GM13977 (cell line): ENCODE results near the gene DEPP1.

Source experiments
- DNase-seq: peaks from one replicate; pipeline ENCODE4 v3.0.0; 2012; ENCODE audit warnings: low spot score
- CTCF ChIP-seq: IDR thresholded peaks from 2 replicates; pipeline ENCODE4 v1.5.1; 2012; ENCODE audit warnings: mild to moderate bottlenecking, control low read depth; ENCODE audit not compliant: insufficient read depth; ENCODE audit errors: extremely low read depth, missing control alignments
- in situ Hi-C: fragments of 300-500 bp; cut with MboI; formaldehyde crosslinking; loops from one replicate; pipeline ENCODE4 v1.12.0; 2022; ENCODE audit warnings: low sequenced_read_pairs, low pct_unique_long_range_greater_than_20kb, mixed read lengths, inconsistent platforms; ENCODE audit not compliant: unreplicated experiment

The DEPP1 gene

DNA sequence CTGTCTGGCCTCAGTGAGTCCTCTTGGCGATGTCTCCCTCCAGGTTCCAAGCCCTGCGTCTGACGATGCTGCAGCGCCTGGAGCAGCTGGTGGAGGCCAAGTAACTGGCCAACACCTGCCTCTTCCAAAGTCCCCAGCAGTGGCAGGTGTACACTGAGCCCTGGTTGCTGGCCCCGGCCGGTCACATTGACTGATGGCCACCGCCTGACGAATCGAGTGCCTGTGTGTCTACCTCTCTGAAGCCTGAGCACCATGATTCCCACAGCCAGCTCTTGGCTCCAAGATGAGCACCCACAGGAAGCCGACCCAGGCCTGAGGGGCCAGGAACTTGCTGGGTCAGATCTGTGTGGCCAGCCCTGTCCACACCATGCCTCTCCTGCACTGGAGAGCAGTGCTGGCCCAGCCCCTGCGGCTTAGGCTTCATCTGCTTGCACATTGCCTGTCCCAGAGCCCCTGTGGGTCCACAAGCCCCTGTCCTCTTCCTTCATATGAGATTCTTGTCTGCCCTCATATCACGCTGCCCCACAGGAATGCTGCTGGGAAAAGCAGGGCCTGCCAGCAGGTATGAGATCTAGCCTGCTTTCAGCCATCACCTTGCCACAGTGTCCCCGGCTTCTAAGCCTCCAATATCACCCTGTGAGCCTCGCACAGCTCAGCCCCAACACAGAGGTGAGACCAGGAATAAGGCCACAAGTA, 14.8 kb upstream of the DEPP1 start:
- no peak for TF ChIP-seq CTCF
- in situ Hi-C loops = no loop called here

GRCh38 chr10:44992732-44993225, 14.2 kb upstream of the DEPP1 start:
- no peak for DNase-seq
- in situ Hi-C loops = no loop called here
- TF ChIP-seq CTCF = no peak

More for the DNA sequence above, 14.8 kb upstream of the DEPP1 start:
- no peak for DNase-seq

DNA sequence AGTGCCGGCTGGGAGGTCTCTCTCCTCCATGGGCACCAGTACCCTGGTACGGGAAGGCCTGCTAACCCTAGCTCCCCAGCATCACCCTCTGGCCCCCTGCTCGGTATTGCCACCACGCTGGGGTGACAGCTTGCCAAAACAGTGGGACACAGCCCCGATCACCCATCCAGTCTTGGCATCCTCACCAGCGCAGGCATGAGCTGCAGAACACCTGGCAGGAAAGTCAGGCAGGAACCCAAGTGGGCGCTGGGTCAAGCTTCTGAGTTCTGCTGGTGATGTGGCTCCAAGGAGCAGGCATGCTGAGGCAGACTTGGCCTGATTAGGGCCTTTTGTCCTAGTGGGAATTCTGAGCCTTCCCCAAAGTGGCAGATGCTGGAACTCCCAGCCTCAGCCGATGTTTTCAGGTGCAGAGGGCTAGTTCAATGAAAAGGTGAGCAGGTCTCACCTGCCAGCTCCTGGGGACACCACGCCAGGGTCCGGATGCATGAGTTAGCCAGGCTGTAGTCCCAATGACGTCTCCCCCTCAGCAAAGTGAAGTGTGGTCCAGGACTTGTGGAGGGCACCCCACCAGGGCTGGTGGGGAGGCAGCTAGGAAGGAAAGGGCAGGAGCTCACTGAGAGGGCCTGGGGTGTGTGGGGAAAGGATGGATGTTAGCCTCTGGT, 13.6 kb upstream of the DEPP1 start:
- TF ChIP-seq CTCF = no peak
- no peak for DNase-seq
- in situ Hi-C loops = no loop called here

DNA sequence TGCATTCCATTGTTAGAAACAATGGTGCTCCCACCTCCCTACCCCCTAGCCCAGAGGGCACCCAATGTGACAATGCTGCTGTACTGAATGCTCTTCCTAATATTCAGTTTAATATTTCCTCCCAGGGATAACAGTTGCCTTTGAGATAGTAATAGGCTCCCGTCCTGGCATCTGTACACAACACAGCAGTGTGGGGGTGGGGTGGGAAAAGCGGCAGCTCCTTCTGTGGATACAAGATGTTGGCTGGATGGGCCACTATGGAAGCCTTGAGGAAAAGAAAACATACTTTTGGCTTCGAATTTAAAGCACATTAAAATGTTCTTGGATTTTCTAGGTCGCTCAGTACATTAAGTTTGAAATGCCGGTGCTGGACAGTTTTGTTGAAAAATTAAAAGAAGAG, 13.0 kb upstream of the DEPP1 start:
- no peak for DNase-seq
- no peak for TF ChIP-seq CTCF
- in situ Hi-C loops = no loop called here

DNA sequence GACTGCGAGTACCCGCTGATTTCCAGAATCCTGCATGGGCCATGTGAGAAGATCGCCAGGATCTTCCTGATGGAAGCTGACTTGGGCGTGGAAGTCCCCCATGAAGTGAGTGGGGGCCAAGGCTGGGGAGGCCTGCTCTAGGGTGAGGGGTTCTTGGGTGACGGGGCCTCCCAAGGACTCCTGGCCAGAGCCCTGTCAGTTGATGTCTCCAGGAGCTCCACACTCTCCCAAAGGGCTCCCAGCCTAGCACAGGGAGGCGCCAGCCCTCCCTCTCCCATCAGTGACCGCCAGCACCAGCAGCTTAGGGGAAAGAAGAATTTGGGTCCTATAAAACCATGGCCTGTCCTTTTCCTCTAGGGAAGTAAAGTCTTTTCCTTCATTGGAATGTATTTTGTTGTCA, 12.4 kb upstream of the DEPP1 start:
- no peak for DNase-seq
- in situ Hi-C loops = no loop called here
- no peak for TF ChIP-seq CTCF

- DNase-seq = no peak
- in situ Hi-C loops = no loop called here
- no peak for TF ChIP-seq CTCF
Observed at GRCh38 chr10:44990302-44990655, 11.7 kb upstream of the DEPP1 start.
